Vagina (tissue), 2 donors: ENCODE data around the gene ARHGEF4. TPM values are rescaled to one million over a fixed set of nuclear protein-coding genes. Genes with fewer than 3 reads are reported as not detected.

Source experiments
- DNase-seq, 2 donors: peaks; one replicate each; pipeline ENCODE4 v3.0.0-alpha.2; 2017; ENCODE audit errors: extremely low spot score in 2 of 2
- H3K27ac ChIP-seq: fragments of 200-600 bp; sonication (generic); one replicate; pipeline ENCODE4 v1.5.1; 2019
- H3K27me3 ChIP-seq: fragments of 200-600 bp; sonication (generic); one replicate; pipeline ENCODE4 v1.5.1; 2019
- H3K36me3 ChIP-seq, 2 donors: fragments of 200-600 bp; sonication (generic); one replicate each; pipeline ENCODE4 v1.5.1; 2017 to 2019
- H3K4me1 ChIP-seq: fragments of 200-600 bp; sonication (generic); one replicate; pipeline ENCODE4 v1.5.1; 2019
- H3K4me3 ChIP-seq, 2 donors: fragments of 200-600 bp; sonication (generic); 1 replicate in 1 of 2; 2 replicates in 1 of 2; pipeline ENCODE4 v1.5.1; 2016 to 2019
- H3K9me3 ChIP-seq: fragments of 200-600 bp; sonication (generic); one replicate; pipeline ENCODE4 v1.5.1; 2019
- CTCF ChIP-seq, 3 experiments: fragments of 450-650 bp in 2 of 3; fragments of 200-600 bp in 1 of 3; sonication (generic) in 1 of 3; IDR thresholded peaks; one replicate each; pipeline ENCODE4 v1.5.1; 2017 to 2019; ENCODE audit warnings: antibody characterized with exemption in 3 of 3, mild to moderate bottlenecking in 2 of 3, moderate library complexity in 2 of 3
- POLR2A ChIP-seq, 2 donors: fragments of 450-650 bp; IDR thresholded peaks; one replicate each; pipeline ENCODE4 v1.6.1; 2017; ENCODE audit warnings: antibody characterized with exemption in 2 of 2, mild to moderate bottlenecking in 2 of 2, moderate library complexity in 2 of 2
- POLR2AphosphoS5 ChIP-seq, 2 donors: sonication (generic); formaldehyde crosslinking; IDR thresholded peaks; one replicate each; pipeline ENCODE4 v1.9.0; 2017; ENCODE audit warnings: antibody characterized with exemption in 2 of 2, mild to moderate bottlenecking in 2 of 2, low read depth in 1 of 2; ENCODE audit not compliant: insufficient read depth in 1 of 2
- intact Hi-C: fragments of 100-400 bp; cut with DNase I; formaldehyde crosslinking; loops from one replicate; pipeline ENCODE4 v1.15.1; 2023
- total RNA-seq: library from RNA; depleted of rRNA; stranded (reverse); fragments of >200 nt; gene quantifications from one replicate; pipeline ENCODE4 v1.2.3, GENCODE V29; 2016

ARHGEF4 gene
- total RNA-seq, 1 donor from 2014 or later, result 116 TPM

DNA sequence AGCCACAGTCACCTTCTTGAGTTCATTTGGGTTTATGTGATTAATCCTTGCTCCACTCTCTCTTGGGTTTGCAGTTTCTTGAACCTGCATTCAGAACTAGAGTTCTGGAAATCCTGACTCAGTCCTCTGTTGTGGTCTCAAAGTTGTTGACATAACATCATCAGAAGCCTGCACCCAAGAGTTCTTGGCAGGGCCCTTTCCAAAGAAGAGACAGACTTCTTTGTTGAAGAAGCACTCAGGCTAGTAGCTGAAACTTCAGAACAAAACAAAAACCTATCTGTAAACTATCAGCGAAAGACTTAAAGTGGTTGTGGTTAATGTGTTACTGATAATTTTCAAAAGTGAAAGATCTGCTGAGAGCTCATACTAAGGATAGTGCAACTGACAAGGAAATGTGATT, 135.7 kb downstream of the ARHGEF4 start:
- H3K27me3 ChIP-seq, result no peaks in the 10 kb centered on the region
- no peak for DNase-seq
- intact Hi-C loops, result no loop called here
- H3K4me3 ChIP-seq, result no peak overlapping the region
- no peaks in the 10 kb centered on the region for H3K4me1 ChIP-seq
- H3K27ac ChIP-seq, result no peak overlapping the region
- no peak for TF ChIP-seq CTCF (IDR thresholded peaks at IDR 0.05)
- no peak for TF ChIP-seq POLR2A (IDR thresholded peaks at IDR 0.05)
- TF ChIP-seq POLR2AphosphoS5 (IDR thresholded peaks at IDR 0.05; ENCODE audit: insufficient read depth in 1 of 2, low read depth in 1 of 2), result no peak
- no peaks in the 10 kb centered on the region for H3K9me3 ChIP-seq
- H3K36me3 ChIP-seq, result no peaks in the 10 kb centered on the region

DNA sequence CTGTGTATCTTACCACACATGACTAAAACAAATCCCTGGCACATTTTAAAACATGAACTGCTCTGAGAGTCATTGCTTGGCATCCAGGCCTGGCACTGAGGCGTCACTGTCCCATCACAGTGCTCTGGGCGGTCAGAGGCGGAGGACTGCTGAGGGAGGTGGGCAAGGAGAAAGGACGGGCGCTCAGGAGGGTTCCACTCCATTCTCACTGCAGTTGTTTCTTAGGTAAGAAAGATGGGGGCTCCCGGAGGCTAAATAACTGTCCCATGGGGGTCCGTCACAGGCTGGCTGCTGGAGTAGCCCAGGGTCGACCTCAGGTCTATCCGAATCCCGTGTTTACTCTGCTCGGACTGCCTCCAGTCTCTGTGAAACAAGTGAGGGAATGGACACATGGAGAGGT, 139.0 kb downstream of the ARHGEF4 start:
- Histone ChIP-seq H3K4me1 (no peaks in the 10 kb centered on the region), H3K9me3 (no peaks in the 10 kb centered on the region)
- no peak for TF ChIP-seq POLR2A (IDR thresholded peaks at IDR 0.05)
- no peak for TF ChIP-seq CTCF (IDR thresholded peaks at IDR 0.05)
- TF ChIP-seq POLR2AphosphoS5 (IDR thresholded peaks at IDR 0.05; ENCODE audit: insufficient read depth in 1 of 2, low read depth in 1 of 2), result no peak

DNA sequence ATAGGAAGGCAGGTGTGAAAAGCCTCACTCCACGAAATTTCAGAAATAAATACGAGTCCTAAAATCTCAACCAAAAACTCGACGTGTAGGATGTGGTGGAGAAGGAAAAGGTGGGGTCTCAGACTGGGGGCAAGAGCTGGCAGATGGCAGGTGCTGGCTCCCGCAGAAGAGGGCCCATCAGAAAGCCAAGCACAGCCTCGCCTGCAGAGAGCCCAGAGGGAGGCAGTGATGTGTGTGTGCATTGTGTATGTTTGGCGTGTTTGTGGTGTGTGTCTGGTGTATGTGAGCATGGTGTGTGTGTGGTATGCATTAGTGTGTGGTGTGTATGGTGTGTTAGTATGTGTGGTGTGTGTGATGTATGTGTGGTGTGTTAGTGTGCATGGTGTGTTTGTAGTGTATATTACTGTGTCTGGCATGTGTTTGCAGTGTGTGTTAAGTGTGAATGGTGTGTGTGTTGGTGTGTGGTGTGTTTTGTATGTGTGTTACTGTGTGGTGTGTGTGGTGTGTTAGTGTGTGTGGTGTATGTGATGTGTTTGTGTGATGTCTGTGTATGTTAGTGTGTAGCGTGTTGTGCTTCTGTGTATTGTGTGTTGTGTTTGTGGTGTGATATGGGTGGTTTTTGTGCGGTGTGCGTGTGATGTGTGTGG, 140.0 kb downstream of the ARHGEF4 start:
- intact Hi-C loops, result no loop called here
- H3K4me3 ChIP-seq, result no peak overlapping the region
- peak in 1 of 2 donors; percentile 32 for DNase-seq
- no peaks in the 10 kb centered on the region for H3K9me3 ChIP-seq
- no peak overlapping the region for H3K27ac ChIP-seq
- H3K4me1 ChIP-seq, result no peaks in the 10 kb centered on the region
- no peaks in the 10 kb centered on the region for H3K36me3 ChIP-seq
- no peaks in the 10 kb centered on the region for H3K27me3 ChIP-seq
- TF ChIP-seq CTCF (IDR thresholded peaks at IDR 0.05) (no peak), POLR2A (IDR thresholded peaks at IDR 0.05) (no peak), POLR2AphosphoS5 (IDR thresholded peaks at IDR 0.05; ENCODE audit: insufficient read depth in 1 of 2, low read depth in 1 of 2) (no peak)

More for the DNA sequence above, 139.0 kb downstream of the ARHGEF4 start:
- no peaks in the 10 kb centered on the region for H3K27me3 ChIP-seq
- H3K36me3 ChIP-seq, result no peaks in the 10 kb centered on the region
- intact Hi-C loops, result no loop called here
- DNase-seq, result peak in 1 of 2 donors; percentile 47
- no peak overlapping the region for H3K4me3 ChIP-seq
- no peak overlapping the region for H3K27ac ChIP-seq

DNA sequence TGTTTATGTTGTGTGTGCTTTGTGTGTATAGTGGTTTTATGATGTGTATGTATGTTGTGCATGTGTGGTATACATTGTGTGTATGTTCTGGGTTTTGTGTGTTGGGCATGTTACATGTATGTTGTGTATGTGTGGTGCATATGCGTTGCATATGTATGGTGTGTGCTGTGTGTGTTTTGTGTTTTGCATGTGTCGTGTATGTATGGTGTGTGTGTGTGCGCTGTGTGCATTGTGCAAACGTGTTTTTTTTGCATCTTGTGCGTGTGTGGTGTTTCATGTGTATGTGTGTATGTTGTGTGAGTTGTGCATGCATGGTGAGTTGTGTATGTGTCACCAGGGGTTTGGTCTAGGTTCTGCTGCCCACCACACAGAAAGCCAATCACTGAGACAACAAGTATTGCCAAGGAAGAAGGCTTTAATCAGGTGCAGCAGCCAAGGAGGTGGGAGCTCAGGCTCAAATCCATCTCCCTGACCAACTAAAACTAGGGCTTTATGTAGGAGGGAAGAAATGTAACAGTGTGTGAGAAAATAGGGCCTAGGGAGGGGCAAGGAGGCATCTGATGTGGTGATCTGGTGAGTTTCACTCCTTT, 140.8 kb downstream of the ARHGEF4 start:
- no peaks in the 10 kb centered on the region for H3K27me3 ChIP-seq
- DNase-seq, result peak in 1 of 2 donors; percentile 37
- no peaks in the 10 kb centered on the region for H3K9me3 ChIP-seq
- H3K4me3 ChIP-seq, result no peak overlapping the region
- H3K27ac ChIP-seq, result no peak overlapping the region
- intact Hi-C loops, result no loop called here
- TF ChIP-seq POLR2AphosphoS5 (IDR thresholded peaks at IDR 0.05; ENCODE audit: insufficient read depth in 1 of 2, low read depth in 1 of 2), result no peak
- no peak for TF ChIP-seq CTCF (IDR thresholded peaks at IDR 0.05)
- TF ChIP-seq POLR2A (IDR thresholded peaks at IDR 0.05), result no peak
- H3K4me1 ChIP-seq, result no peaks in the 10 kb centered on the region
- no peaks in the 10 kb centered on the region for H3K36me3 ChIP-seq

DNA sequence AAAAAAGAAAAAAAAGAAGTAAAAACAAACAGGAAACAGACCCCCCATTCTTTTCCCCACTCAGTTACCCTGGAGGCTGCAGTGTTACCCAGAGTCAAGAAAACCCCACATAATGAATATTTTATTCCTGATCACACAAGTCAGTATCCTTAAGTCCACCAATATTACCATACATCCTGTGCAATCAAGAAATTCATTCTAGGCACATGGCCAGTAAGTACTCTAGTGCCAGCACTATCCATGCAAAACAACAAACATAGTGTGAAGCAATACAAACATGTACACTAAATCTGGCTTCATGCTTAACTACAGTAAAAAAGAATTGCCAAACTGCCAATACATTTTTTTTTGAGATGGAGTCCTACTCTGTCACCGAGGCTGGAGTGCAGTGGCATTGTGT, 145.0 kb downstream of the ARHGEF4 start:
- intact Hi-C loops, result no loop called here
- TF ChIP-seq POLR2AphosphoS5 (IDR thresholded peaks at IDR 0.05; ENCODE audit: insufficient read depth in 1 of 2, low read depth in 1 of 2) (no peak), CTCF (IDR thresholded peaks at IDR 0.05) (no peak), POLR2A (IDR thresholded peaks at IDR 0.05) (no peak)
- Histone ChIP-seq H3K36me3 (no peaks in the 10 kb centered on the region), H3K4me3 (no peak overlapping the region), H3K27ac (no peak overlapping the region), H3K27me3 (no peaks in the 10 kb centered on the region), H3K9me3 (no peaks in the 10 kb centered on the region), H3K4me1 (no peaks in the 10 kb centered on the region)
- DNase-seq, result no peak
